DOHH2 (cell line): Measurements from ENCODE around the gene SEMA6A.

Experiments used
- H3F3A ChIP-seq: fragments of 200-600 bp; sonication (generic), shearing (Covaris generic); 2 replicates; pipeline ENCODE4 v1.6.0; 2016; ENCODE audit warnings: antibody characterized with exemption, mild to moderate bottlenecking; ENCODE audit not compliant: control insufficient read depth, insufficient read depth
- H3K27ac ChIP-seq: fragments of 200-600 bp; sonication (generic); 2 replicates; pipeline ENCODE4 v1.5.1; 2014; ENCODE audit warnings: low read depth, mild to moderate bottlenecking, low read length, moderate library complexity
- H3K27me3 ChIP-seq: fragments of 200-600 bp; sonication (generic); 2 replicates; pipeline ENCODE4 v1.6.1; 2014; ENCODE audit warnings: mild to moderate bottlenecking, low read length, mixed read lengths; ENCODE audit not compliant: control insufficient read depth
- H3K36me3 ChIP-seq: fragments of 200-600 bp; sonication (generic); 2 replicates; pipeline ENCODE4 v1.6.1; 2014; ENCODE audit warnings: mild to moderate bottlenecking, low read length, moderate library complexity, mixed read lengths; ENCODE audit not compliant: control insufficient read depth
- H3K4me1 ChIP-seq: fragments of 200-600 bp; sonication (generic); 2 replicates; pipeline ENCODE4 v1.6.1; 2014; ENCODE audit warnings: mild to moderate bottlenecking, low read length, mixed read lengths; ENCODE audit not compliant: control insufficient read depth
- H3K4me2 ChIP-seq: fragments of 200-600 bp; sonication (generic); 2 replicates; pipeline ENCODE4 v1.6.0; 2014; ENCODE audit warnings: mild to moderate bottlenecking, low read length, moderate library complexity
- H3K4me3 ChIP-seq: fragments of 200-600 bp; sonication (generic); 2 replicates; pipeline ENCODE4 v1.5.1; 2014; ENCODE audit warnings: mild to moderate bottlenecking, low read length, mixed read lengths
- H3K79me2 ChIP-seq: fragments of 200-600 bp; sonication (generic); 2 replicates; pipeline ENCODE4 v1.6.1; 2014; ENCODE audit warnings: mild to moderate bottlenecking, low read length, mixed read lengths; ENCODE audit not compliant: control insufficient read depth
- H3K9me2 ChIP-seq: fragments of 200-600 bp; sonication (generic); replicated peaks from 2 replicates; pipeline ENCODE4 v1.6.1; 2014; ENCODE audit warnings: mild to moderate bottlenecking, low read length, mixed read lengths; ENCODE audit not compliant: control insufficient read depth
- H3K9me3 ChIP-seq: fragments of 200-600 bp; sonication (generic); 2 replicates; pipeline ENCODE4 v1.6.1; 2014; ENCODE audit warnings: antibody characterized with exemption, low read length, mixed read lengths; ENCODE audit not compliant: control insufficient read depth, insufficient read depth
- H4K20me1 ChIP-seq: fragments of 200-600 bp; sonication (generic); 2 replicates; pipeline ENCODE4 v1.6.0; 2014; ENCODE audit warnings: low read depth, mild to moderate bottlenecking, antibody characterized with exemption, low read length, moderate library complexity; ENCODE audit not compliant: control insufficient read depth, insufficient read depth
- EZH2phosphoT487 ChIP-seq: fragments of 200-600 bp; sonication (generic); IDR thresholded peaks from 2 replicates; pipeline ENCODE4 v1.6.1; 2017; ENCODE audit warnings: borderline replicate concordance, mild to moderate bottlenecking, antibody characterized with exemption, low read length, moderate library complexity, mixed read lengths
- TF ChIP-seq, protein P1 (sequence below): fragments of 200-600 bp; sonication (generic); IDR thresholded peaks from one replicate; pipeline ENCODE4 v1.5.1; 2014; ENCODE audit warnings: antibody characterized with exemption, mild to moderate bottlenecking, low read depth, low read length; ENCODE audit not compliant: poor library complexity, severe bottlenecking

Gene SEMA6A

DNA sequence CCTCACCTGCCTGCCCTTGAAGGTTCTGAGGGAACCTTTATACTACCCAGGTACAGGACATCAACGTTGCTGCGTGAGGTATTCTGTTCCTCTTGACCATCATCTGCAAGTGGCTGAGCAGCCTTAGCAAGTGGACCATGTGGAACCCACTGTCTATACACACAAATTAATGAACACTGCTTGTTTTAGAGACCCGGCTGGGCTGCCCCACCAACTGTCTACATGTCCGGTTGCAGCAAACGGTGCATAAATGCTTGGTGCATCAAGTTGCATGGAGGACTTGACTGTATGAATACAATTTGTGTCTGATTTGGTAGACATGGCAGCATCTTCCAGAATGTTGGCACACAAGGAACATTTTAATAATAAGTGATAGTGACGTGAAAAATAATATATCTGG is 65.8 kb downstream of the SEMA6A start:
- Histone ChIP-seq H3K79me2 (no peaks in the 10 kb centered on the region), H4K20me1 (no peaks in the 10 kb centered on the region), H3K9me2 (no peaks in the 10 kb centered on the region), H3K36me3 (no peaks in the 10 kb centered on the region), H3K27ac (no peak overlapping the region), H3K9me3 (no peaks in the 10 kb centered on the region), H3K4me2 (no peak overlapping the region), H3F3A (no peaks in the 10 kb centered on the region), H3K4me3 (no peak overlapping the region), H3K27me3 (no peaks in the 10 kb centered on the region), H3K4me1 (no peaks in the 10 kb centered on the region)
- TF ChIP-seq, protein P1, sequence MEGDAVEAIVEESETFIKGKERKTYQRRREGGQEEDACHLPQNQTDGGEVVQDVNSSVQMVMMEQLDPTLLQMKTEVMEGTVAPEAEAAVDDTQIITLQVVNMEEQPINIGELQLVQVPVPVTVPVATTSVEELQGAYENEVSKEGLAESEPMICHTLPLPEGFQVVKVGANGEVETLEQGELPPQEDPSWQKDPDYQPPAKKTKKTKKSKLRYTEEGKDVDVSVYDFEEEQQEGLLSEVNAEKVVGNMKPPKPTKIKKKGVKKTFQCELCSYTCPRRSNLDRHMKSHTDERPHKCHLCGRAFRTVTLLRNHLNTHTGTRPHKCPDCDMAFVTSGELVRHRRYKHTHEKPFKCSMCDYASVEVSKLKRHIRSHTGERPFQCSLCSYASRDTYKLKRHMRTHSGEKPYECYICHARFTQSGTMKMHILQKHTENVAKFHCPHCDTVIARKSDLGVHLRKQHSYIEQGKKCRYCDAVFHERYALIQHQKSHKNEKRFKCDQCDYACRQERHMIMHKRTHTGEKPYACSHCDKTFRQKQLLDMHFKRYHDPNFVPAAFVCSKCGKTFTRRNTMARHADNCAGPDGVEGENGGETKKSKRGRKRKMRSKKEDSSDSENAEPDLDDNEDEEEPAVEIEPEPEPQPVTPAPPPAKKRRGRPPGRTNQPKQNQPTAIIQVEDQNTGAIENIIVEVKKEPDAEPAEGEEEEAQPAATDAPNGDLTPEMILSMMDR, result no peak
- no peak for TF ChIP-seq EZH2phosphoT487

- Histone ChIP-seq H3K4me1 (no peaks in the 10 kb centered on the region), H3K4me2 (no peak overlapping the region), H3K9me3 (no peaks in the 10 kb centered on the region), H3K9me2 (no peaks in the 10 kb centered on the region), H3K4me3 (no peak overlapping the region), H3K27me3 (no peaks in the 10 kb centered on the region), H3F3A (no peaks in the 10 kb centered on the region), H3K36me3 (no peaks in the 10 kb centered on the region), H4K20me1 (no peaks in the 10 kb centered on the region), H3K79me2 (no peaks in the 10 kb centered on the region), H3K27ac (no peak overlapping the region)
- no peak for TF ChIP-seq EZH2phosphoT487
- TF ChIP-seq, protein P1, result no peak
Observed at GRCh38 chr5:116507941-116508655, 66.5 kb downstream of the SEMA6A start.

DNA sequence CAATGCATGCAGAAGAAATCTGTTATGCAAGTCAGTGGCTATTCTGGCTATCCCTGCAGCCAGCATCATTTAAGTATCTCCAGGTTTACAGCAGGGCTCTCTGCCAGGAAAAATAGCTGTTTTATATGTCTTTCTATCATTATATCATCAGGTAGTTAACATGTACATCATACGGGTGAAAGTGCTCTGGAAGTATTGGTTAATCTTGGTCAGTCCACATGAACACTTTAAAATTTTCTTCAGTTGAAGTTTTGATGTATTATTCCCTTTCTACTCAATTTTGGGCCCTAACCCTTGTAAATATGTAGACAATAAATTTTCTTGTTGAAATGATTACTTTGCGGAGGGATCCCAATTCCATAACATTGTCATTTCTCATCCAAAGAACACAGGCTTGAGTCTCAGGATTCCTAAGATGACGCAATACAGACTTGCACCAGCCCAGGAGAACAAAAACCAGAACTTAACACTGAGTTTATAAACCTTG is 67.5 kb downstream of the SEMA6A start:
- H3K4me1 ChIP-seq, result no peaks in the 10 kb centered on the region
- no peaks in the 10 kb centered on the region for H3K79me2 ChIP-seq
- H3K4me3 ChIP-seq, result no peak overlapping the region
- no peaks in the 10 kb centered on the region for H3K9me2 ChIP-seq
- no peak overlapping the region for H3K27ac ChIP-seq
- H3K27me3 ChIP-seq, result no peaks in the 10 kb centered on the region
- H4K20me1 ChIP-seq, result no peaks in the 10 kb centered on the region
- TF ChIP-seq EZH2phosphoT487, result no peak
- TF ChIP-seq, protein P1, result no peak
- H3K9me3 ChIP-seq, result no peaks in the 10 kb centered on the region
- H3K4me2 ChIP-seq, result no peak overlapping the region
- H3F3A ChIP-seq, result no peaks in the 10 kb centered on the region
- H3K36me3 ChIP-seq, result no peaks in the 10 kb centered on the region
